Ovary (tissue), 3 donors: ENCODE measurements around the gene AFF4.

ENCODE experiments used
- CTCF ChIP-seq, 3 donors: fragments of 450-650 bp in 2 of 3; fragments of 200-600 bp in 1 of 3; IDR thresholded peaks; one replicate each; pipeline versions ENCODE4 v1.5.1 to v1.8.0; 2016 to 2022; ENCODE audit warnings: antibody characterized with exemption in 3 of 3, mild to moderate bottlenecking in 1 of 3
- POLR2A ChIP-seq: fragments of 450-650 bp; IDR thresholded peaks from one replicate; pipeline ENCODE4 v1.6.1; 2017; ENCODE audit warnings: antibody characterized with exemption, mild to moderate bottlenecking, moderate library complexity
- donor health status: DM: no; HTN: no; CAD: no.

- no peak for TF ChIP-seq CTCF (IDR thresholded peaks at IDR 0.05)
- no peak for TF ChIP-seq POLR2A
These were observed 96.4 kb downstream of the AFF4 start for GRCh38 chr5:132867046-132867451.
